CD4-positive, alpha-beta memory T cell (primary cell): ENCODE data around the gene SYP. TPM values are rescaled to one million over a fixed set of nuclear protein-coding genes. Genes with fewer than 3 reads are reported as not detected.
A peak's percentile ranks its signal among the peaks of the same experiment; 100 is the strongest.

Experiments
- CTCF ChIA-PET: fragments of 350-600 bp; sonication (Branson Sonifier 250); formaldehyde crosslinking; loops from one replicate; lab custom pipeline; 2021; ENCODE audit warnings: inconsistent platforms; ENCODE audit not compliant: partially characterized antibody; lab: Charles Lee
- POLR2A ChIA-PET: fragments of 350-600 bp; sonication (Branson Sonifier 250); formaldehyde crosslinking; loops from one replicate; lab custom pipeline; 2021; ENCODE audit not compliant: partially characterized antibody; lab: Charles Lee
- DNase-seq, 5 donors: peaks; one replicate each; pipeline versions ENCODE4 v3.0.0 to v3.0.0-alpha.2; 2020 to 2022; ENCODE audit warnings: mixed read lengths in 1 of 5
- H3K27ac ChIP-seq: one replicate; pipeline ENCODE4 v1.7.0; 2013; ENCODE audit warnings: low read depth, low read length
- H3K27me3 ChIP-seq: 2 replicates; pipeline ENCODE4 v1.7.0; 2013; ENCODE audit warnings: mild to moderate bottlenecking, low read length, moderate library complexity; ENCODE audit not compliant: insufficient read depth
- H3K36me3 ChIP-seq: 2 replicates; pipeline ENCODE4 v1.7.0; 2013; ENCODE audit warnings: mild to moderate bottlenecking, low read length, moderate library complexity; ENCODE audit not compliant: insufficient read depth
- H3K4me1 ChIP-seq: 2 replicates; pipeline ENCODE4 v1.7.0; 2013; ENCODE audit warnings: mild to moderate bottlenecking, low read length, moderate library complexity; ENCODE audit not compliant: insufficient read depth
- H3K4me3 ChIP-seq, 2 donors: one replicate each; pipeline ENCODE4 v1.7.0; 2013; ENCODE audit warnings: low read length in 2 of 2, mild to moderate bottlenecking in 1 of 2
- H3K9me3 ChIP-seq, 2 donors: one replicate each; pipeline ENCODE4 v1.7.0; 2013; ENCODE audit warnings: low read length in 2 of 2, control low read depth in 1 of 2; ENCODE audit not compliant: control insufficient read depth in 1 of 2
- H3K27ac Mint-ChIP-seq, 7 donors: one replicate each; pipeline ENCODE4 v1.8.0; 2020 to 2021; ENCODE audit warnings: mixed read lengths in 7 of 7, mild to moderate bottlenecking in 6 of 7, inconsistent platforms in 3 of 7, moderate library complexity in 3 of 7
- H3K27me3 Mint-ChIP-seq, 2 donors: one replicate each; pipeline ENCODE4 v1.8.0; 2020 to 2021; ENCODE audit warnings: mixed read lengths in 2 of 2
- H3K36me3 Mint-ChIP-seq, 2 donors: one replicate each; pipeline ENCODE4 v1.8.0; 2020 to 2021; ENCODE audit warnings: mixed read lengths in 2 of 2, inconsistent platforms in 1 of 2, mild to moderate bottlenecking in 1 of 2
- H3K4me1 Mint-ChIP-seq, 4 donors: one replicate each; pipeline ENCODE4 v1.8.0; 2020 to 2021; ENCODE audit warnings: mixed read lengths in 4 of 4, mild to moderate bottlenecking in 1 of 4
- H3K4me3 Mint-ChIP-seq, 8 donors: one replicate each; pipeline ENCODE4 v1.8.0; 2020 to 2021; ENCODE audit warnings: mixed read lengths in 8 of 8, mild to moderate bottlenecking in 7 of 8, moderate library complexity in 6 of 8, inconsistent platforms in 3 of 8
- H3K9me3 Mint-ChIP-seq, 8 donors: one replicate each; pipeline ENCODE4 v1.8.0; 2020 to 2021; ENCODE audit warnings: mixed read lengths in 8 of 8, mild to moderate bottlenecking in 5 of 8, inconsistent platforms in 3 of 8, moderate library complexity in 1 of 8
- intact Hi-C: fragments of 100-400 bp; cut with micrococcal nuclease; formaldehyde crosslinking; loops from one replicate; pipeline ENCODE4 v1.15.1; 2023
- polyA plus RNA-seq, 2 donors: library from polyadenylated mRNA; unstranded; fragments of 300-500 nt; fragmentation: Illumina TruSeq; gene quantifications; one replicate each; pipeline ENCODE4 v1.2.3, GENCODE V29; 2021
- total RNA-seq, 2 experiments: library from RNA; stranded (reverse); gene quantifications; one replicate each; pipeline ENCODE4 v1.2.3, GENCODE V29; 2021

SYP gene
- total and polyA plus RNA-seq, 4 experiments from 2014 or later, result 0.32 to 0.73 (median 0.50) TPM; not detected in 1

DNA sequence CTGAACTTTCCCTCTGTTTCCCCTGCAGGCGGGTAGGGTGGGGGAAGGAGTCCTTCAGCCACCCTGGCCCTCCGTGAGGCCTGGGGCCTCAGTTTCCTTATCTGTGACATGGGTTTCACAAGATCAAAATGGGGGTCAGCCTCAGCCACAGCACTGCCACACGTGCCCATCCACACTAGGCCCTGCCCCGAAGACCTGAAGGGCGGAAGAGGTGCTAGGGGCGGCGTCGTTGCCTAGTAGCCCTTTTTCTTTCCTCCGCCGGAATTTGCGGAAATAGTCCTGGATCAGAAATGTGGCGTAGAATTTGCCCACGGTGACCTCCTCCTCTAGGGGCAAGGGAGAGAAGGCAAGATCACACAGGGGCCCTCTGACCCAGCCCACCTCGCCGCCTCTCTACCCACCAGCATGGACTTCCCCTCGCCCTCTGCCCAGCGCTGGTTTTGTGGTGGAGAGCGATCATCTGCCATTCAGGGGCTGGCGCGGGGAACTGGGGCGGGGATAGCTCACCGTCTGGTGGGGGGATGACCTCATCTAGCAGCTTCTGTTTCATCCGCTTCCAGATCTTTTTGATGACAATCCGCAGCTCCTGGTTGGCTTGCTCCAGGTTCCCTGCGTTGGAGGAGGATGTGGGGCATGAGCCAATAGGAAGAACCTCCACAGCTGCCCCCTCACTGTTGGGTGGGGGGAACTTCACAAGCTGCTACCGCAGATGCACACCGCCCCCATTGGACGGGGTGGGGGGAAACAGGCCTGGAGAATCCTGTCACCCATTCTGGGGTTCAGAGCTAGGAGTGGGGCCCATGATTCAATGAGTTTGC lies 9.7 kb upstream of the SYP start:
- CTCF ChIA-PET, result interaction anchor here (1.1 kb wide), 1 partner anchor 17 kb away, joined by 3 read pairs; no protein-coding TSS in a partner anchor
- H3K9me3 Mint-ChIP-seq, result no peaks in the 10 kb centered on the region

GRCh38 chrX:49208399-49208798 lies 8.4 kb upstream of the SYP start:
- H3K4me1 ChIP-seq, result no peaks in the 10 kb centered on the region
- ChIA-PET CTCF (no interaction called here), POLR2A (no interaction called here)
- H3K36me3 Mint-ChIP-seq, result no peaks in the 10 kb centered on the region
- H3K27ac ChIP-seq, result no peak overlapping the region
- H3K9me3 ChIP-seq, result no peaks in the 10 kb centered on the region
- no peaks in the 10 kb centered on the region for H3K36me3 ChIP-seq
- H3K27me3 ChIP-seq, result no peaks in the 10 kb centered on the region
- peaks cover 1 to 3% of the 10 kb centered on the region in 2 donors for H3K27me3 Mint-ChIP-seq
- no peaks in the 10 kb centered on the region for H3K9me3 Mint-ChIP-seq
- no peak overlapping the region for H3K4me3 Mint-ChIP-seq
- H3K4me3 ChIP-seq, result no peak overlapping the region
- DNase-seq, result no peak
- no peaks in the 10 kb centered on the region for H3K4me1 Mint-ChIP-seq
- H3K27ac Mint-ChIP-seq, result no peak overlapping the region
- intact Hi-C loops, result no loop called here

More for the DNA sequence above, 9.7 kb upstream of the SYP start:
- Histone ChIP-seq H3K4me1 (no peaks in the 10 kb centered on the region), H3K36me3 (no peaks in the 10 kb centered on the region), H3K27ac (no peak overlapping the region), H3K4me3 (no peak overlapping the region), H3K27me3 (no peaks in the 10 kb centered on the region), H3K9me3 (no peaks in the 10 kb centered on the region)
- Mint-ChIP-seq H3K36me3 (no peaks in the 10 kb centered on the region), H3K27me3 (peaks cover 1 to 3% of the 10 kb centered on the region in 2 donors), H3K27ac (no peak overlapping the region), H3K4me3 (peak overlapping the region in 1 of 8 donors; percentile 36), H3K4me1 (no peaks in the 10 kb centered on the region)
- intact Hi-C loops, result no loop called here
- no peak for DNase-seq
- POLR2A ChIA-PET, result no interaction called here

- H3K27me3 Mint-ChIP-seq, result peaks cover 1 to 3% of the 10 kb centered on the region in 2 donors
- no peak overlapping the region for H3K4me3 Mint-ChIP-seq
- H3K9me3 Mint-ChIP-seq, result no peaks in the 10 kb centered on the region
- no peak overlapping the region for H3K27ac Mint-ChIP-seq
- Histone ChIP-seq H3K36me3 (no peaks in the 10 kb centered on the region), H3K4me3 (no peak overlapping the region), H3K27me3 (no peaks in the 10 kb centered on the region), H3K27ac (no peak overlapping the region), H3K4me1 (no peaks in the 10 kb centered on the region), H3K9me3 (no peaks in the 10 kb centered on the region)
- CTCF ChIA-PET, result no interaction called here
- peaks cover 0 to 4% (median 0%) of the 10 kb centered on the region in 4 donors for H3K4me1 Mint-ChIP-seq
- intact Hi-C loops, result no loop called here
- DNase-seq, result no peak
- H3K36me3 Mint-ChIP-seq, result no peaks in the 10 kb centered on the region
- POLR2A ChIA-PET, result no interaction called here
These were observed 6.5 kb upstream of the SYP start for GRCh38 chrX:49206543-49206942.

GRCh38 chrX:49205443-49205842 lies 5.5 kb upstream of the SYP start:
- Histone ChIP-seq H3K27ac (no peak overlapping the region), H3K36me3 (no peaks in the 10 kb centered on the region), H3K4me3 (no peak overlapping the region), H3K4me1 (peaks cover 3% of the 10 kb centered on the region), H3K9me3 (no peaks in the 10 kb centered on the region), H3K27me3 (no peaks in the 10 kb centered on the region)
- no peaks in the 10 kb centered on the region for H3K27me3 Mint-ChIP-seq
- H3K27ac Mint-ChIP-seq, result no peak overlapping the region
- H3K36me3 Mint-ChIP-seq, result no peaks in the 10 kb centered on the region
- H3K9me3 Mint-ChIP-seq, result no peaks in the 10 kb centered on the region
- no peak overlapping the region for H3K4me3 Mint-ChIP-seq
- intact Hi-C loops, result no loop called here
- CTCF ChIA-PET, result no interaction called here
- peaks cover 2 to 8% (median 4%) of the 10 kb centered on the region in 4 donors for H3K4me1 Mint-ChIP-seq
- POLR2A ChIA-PET, result no interaction called here
- DNase-seq, result no peak

DNA sequence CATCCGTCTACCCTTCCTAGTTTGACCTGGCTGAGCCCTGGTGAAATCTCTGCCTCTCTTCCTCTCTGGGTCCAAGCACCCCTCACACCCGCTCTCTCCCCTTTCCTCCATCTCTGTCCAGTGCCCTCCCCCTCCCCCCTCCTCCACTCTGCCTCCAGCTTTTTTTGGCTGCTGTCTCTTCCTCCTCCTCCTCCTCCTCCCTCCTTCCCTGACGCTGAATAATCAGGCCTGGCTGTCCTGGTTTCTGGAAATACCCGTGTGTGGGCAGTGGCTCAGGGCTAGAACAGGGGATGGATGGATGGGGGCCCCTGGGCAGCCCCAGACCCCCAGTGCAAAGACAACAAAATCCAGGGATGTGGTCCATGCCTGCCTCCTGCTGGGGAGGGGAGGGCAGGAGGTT lies 4.7 kb upstream of the SYP start:
- Histone ChIP-seq H3K27ac (no peak overlapping the region), H3K9me3 (no peaks in the 10 kb centered on the region), H3K4me1 (peaks cover 6% of the 10 kb centered on the region), H3K27me3 (no peaks in the 10 kb centered on the region), H3K36me3 (no peaks in the 10 kb centered on the region), H3K4me3 (no peak overlapping the region)
- intact Hi-C loops, result no loop called here
- Mint-ChIP-seq H3K27ac (no peak overlapping the region), H3K36me3 (no peaks in the 10 kb centered on the region), H3K27me3 (no peaks in the 10 kb centered on the region), H3K4me3 (no peak overlapping the region), H3K4me1 (peaks cover 2 to 10% (median 4%) of the 10 kb centered on the region in 4 donors), H3K9me3 (no peaks in the 10 kb centered on the region)
- DNase-seq, result no peak
- ChIA-PET POLR2A (no interaction called here), CTCF (no interaction called here)

GRCh38 chrX:49204017-49204416 lies 4.0 kb upstream of the SYP start:
- Histone ChIP-seq H3K9me3 (no peaks in the 10 kb centered on the region), H3K4me3 (no peak overlapping the region), H3K27me3 (no peaks in the 10 kb centered on the region), H3K36me3 (no peaks in the 10 kb centered on the region), H3K4me1 (peaks cover 13% of the 10 kb centered on the region), H3K27ac (no peak overlapping the region)
- no peak overlapping the region for H3K4me3 Mint-ChIP-seq
- H3K27me3 Mint-ChIP-seq, result no peaks in the 10 kb centered on the region
- H3K9me3 Mint-ChIP-seq, result no peaks in the 10 kb centered on the region
- ChIA-PET CTCF (no interaction called here), POLR2A (no interaction called here)
- no peak overlapping the region for H3K27ac Mint-ChIP-seq
- peaks cover 2 to 10% (median 4%) of the 10 kb centered on the region in 4 donors for H3K4me1 Mint-ChIP-seq
- no peak for DNase-seq
- intact Hi-C loops, result no loop called here
- H3K36me3 Mint-ChIP-seq, result no peaks in the 10 kb centered on the region

GRCh38 chrX:49203536-49203935 lies 3.5 kb upstream of the SYP start:
- Mint-ChIP-seq H3K4me1 (peaks cover 2 to 12% (median 6%) of the 10 kb centered on the region in 4 donors), H3K27me3 (no peaks in the 10 kb centered on the region), H3K9me3 (no peaks in the 10 kb centered on the region), H3K27ac (no peak overlapping the region), H3K36me3 (no peaks in the 10 kb centered on the region), H3K4me3 (no peak overlapping the region)
- H3K4me1 ChIP-seq, result peaks cover 13% of the 10 kb centered on the region
- H3K27me3 ChIP-seq, result no peaks in the 10 kb centered on the region
- CTCF ChIA-PET, result no interaction called here
- POLR2A ChIA-PET, result interaction anchor here (1.0 kb wide), 1 partner anchor 16 kb away, joined by 3 read pairs; no protein-coding TSS in a partner anchor
- no peak overlapping the region for H3K4me3 ChIP-seq
- no peaks in the 10 kb centered on the region for H3K9me3 ChIP-seq
- no peaks in the 10 kb centered on the region for H3K36me3 ChIP-seq
- H3K27ac ChIP-seq, result no peak overlapping the region
- no peak for DNase-seq
- intact Hi-C loops, result no loop called here
